DOHH2 (cell line): ENCODE results near the gene TMC8.

Source experiments
- EZH2phosphoT487 ChIP-seq: fragments of 200-600 bp; sonication (generic); IDR thresholded peaks from 2 replicates; pipeline ENCODE4 v1.6.1; 2017; ENCODE audit warnings: borderline replicate concordance, mild to moderate bottlenecking, antibody characterized with exemption, low read length, moderate library complexity, mixed read lengths
- TF ChIP-seq, protein P1 (sequence below): fragments of 200-600 bp; sonication (generic); IDR thresholded peaks from one replicate; pipeline ENCODE4 v1.5.1; 2014; ENCODE audit warnings: antibody characterized with exemption, mild to moderate bottlenecking, low read depth, low read length; ENCODE audit not compliant: poor library complexity, severe bottlenecking

DNA sequence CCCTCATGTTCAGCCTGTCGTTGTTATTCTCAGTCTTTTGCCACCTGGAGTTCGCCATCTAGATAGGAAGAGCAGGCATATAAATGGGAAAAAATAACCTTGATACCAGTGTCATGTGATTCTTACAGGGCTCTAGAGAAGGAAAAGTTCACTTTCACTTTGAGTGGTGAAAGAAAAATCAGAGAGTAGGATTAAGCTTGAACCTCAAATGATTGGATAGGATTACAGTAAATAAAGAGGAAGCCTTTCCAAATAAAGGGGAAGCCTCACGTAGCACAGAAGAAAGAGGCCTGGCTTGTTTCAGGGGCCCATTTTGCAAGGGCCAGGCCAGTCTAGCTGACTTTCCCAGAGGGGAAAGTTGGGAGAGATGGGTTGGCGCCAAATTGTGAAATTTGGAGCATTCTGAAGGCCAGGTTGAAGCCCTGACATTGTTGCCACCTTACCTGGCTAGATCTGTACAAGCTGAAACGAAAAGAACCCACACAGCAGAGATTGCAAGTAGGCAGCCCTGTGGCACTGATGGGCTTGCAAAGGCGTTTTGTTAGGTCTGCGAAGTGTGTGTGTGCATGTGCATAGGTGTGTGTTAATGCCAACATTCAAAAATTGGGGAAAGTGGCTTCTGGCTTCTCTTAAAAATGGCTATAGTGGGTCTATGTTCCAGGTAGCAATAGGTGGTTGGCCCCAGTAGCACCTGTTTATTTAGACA, 40.8 kb upstream of the TMC8 start:
- TF ChIP-seq, protein P1, sequence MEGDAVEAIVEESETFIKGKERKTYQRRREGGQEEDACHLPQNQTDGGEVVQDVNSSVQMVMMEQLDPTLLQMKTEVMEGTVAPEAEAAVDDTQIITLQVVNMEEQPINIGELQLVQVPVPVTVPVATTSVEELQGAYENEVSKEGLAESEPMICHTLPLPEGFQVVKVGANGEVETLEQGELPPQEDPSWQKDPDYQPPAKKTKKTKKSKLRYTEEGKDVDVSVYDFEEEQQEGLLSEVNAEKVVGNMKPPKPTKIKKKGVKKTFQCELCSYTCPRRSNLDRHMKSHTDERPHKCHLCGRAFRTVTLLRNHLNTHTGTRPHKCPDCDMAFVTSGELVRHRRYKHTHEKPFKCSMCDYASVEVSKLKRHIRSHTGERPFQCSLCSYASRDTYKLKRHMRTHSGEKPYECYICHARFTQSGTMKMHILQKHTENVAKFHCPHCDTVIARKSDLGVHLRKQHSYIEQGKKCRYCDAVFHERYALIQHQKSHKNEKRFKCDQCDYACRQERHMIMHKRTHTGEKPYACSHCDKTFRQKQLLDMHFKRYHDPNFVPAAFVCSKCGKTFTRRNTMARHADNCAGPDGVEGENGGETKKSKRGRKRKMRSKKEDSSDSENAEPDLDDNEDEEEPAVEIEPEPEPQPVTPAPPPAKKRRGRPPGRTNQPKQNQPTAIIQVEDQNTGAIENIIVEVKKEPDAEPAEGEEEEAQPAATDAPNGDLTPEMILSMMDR, result no peak
- TF ChIP-seq EZH2phosphoT487, result no peak
